Measurements from ENCODE around the gene RPUSD1.
A peak's percentile ranks its signal among the peaks of the same experiment; 100 is the strongest.
"Not testable (repeated sequence)": the region's sequence is repeated elsewhere in the genome, so short reads cannot be mapped to it uniquely, and the experiment has no call there.

Gene RPUSD1

GRCh38 chr16:743794-744500, 44.2 kb downstream of the RPUSD1 start:
- no peak for DNase-seq (ENCODE audit: low spot score)

- DNase-seq (ENCODE audit: low spot score), result not testable (repeated sequence)
These were observed 45.3 kb downstream of the RPUSD1 start for GRCh38 chr16:742894-743293.

GRCh38 chr16:741986-742629, 46.1 kb downstream of the RPUSD1 start:
- DNase-seq (ENCODE audit: low spot score), result no peak

- DNase-seq (ENCODE audit: low spot score), result peak; percentile 92
These were observed 47.2 kb downstream of the RPUSD1 start, which contains the start of gene CIAO3 for GRCh38 chr16:740764-741505. CIAO3 (minus strand) TSS chr16:740997; CDS start chr16:740985, 12 bp downstream.

GRCh38 chr16:740459-740763, 47.8 kb downstream of the RPUSD1 start:
- DNase-seq (ENCODE audit: low spot score), result no peak

GRCh38 chr16:739560-740458, 48.4 kb downstream of the RPUSD1 start:
- no peak for DNase-seq (ENCODE audit: low spot score)

- no peak for DNase-seq (ENCODE audit: low spot score)
These were observed 51.2 kb downstream of the RPUSD1 start for GRCh38 chr16:736936-737481.

- peak; percentile 90 for DNase-seq (ENCODE audit: low spot score)
These were observed 52.2 kb downstream of the RPUSD1 start for GRCh38 chr16:735982-736453.

- no peak for DNase-seq (ENCODE audit: low spot score)
These were observed 53.0 kb downstream of the RPUSD1 start for GRCh38 chr16:734981-735881.

Measured in activated CD4-positive, alpha-beta T cell treated with anti-CD3 and anti-CD28 coated beads, Interleukin-2, Interleukin-4, amounts not matched to agents 100 ng/mL and 50 ng/mL, durations not matched to agents 16 hours and 8 hours (primary cell).